Left ventricle myocardium inferior (tissue), 1 donor: ENCODE results near the gene DACH1. TPM values are rescaled to one million over a fixed set of nuclear protein-coding genes. Genes with fewer than 3 reads are reported as not detected.

Experiments
- DNase-seq: peaks from one replicate; pipeline ENCODE4 v3.0.0-alpha.2; 2020
- H3K27ac ChIP-seq: fragments of 200-600 bp; replicated peaks from 2 replicates; pipeline ENCODE4 v1.8.0; 2021
- H3K27me3 ChIP-seq: fragments of 200-600 bp; 2 replicates; pipeline ENCODE4 v1.8.0; 2021; ENCODE audit warnings: low read depth
- H3K36me3 ChIP-seq: fragments of 200-600 bp; 2 replicates; pipeline ENCODE4 v1.8.0; 2021
- H3K4me1 ChIP-seq: fragments of 200-600 bp; 2 replicates; pipeline ENCODE4 v1.8.0; 2021
- H3K4me3 ChIP-seq: fragments of 200-600 bp; 2 replicates; pipeline ENCODE4 v1.8.0; 2021; ENCODE audit warnings: mild to moderate bottlenecking, moderate library complexity
- H3K9me3 ChIP-seq: fragments of 200-600 bp; replicated peaks from 2 replicates; pipeline ENCODE4 v1.8.0; 2021
- CTCF ChIP-seq: fragments of 200-600 bp; IDR thresholded peaks from 2 replicates; pipeline ENCODE4 v1.8.0; 2021; ENCODE audit warnings: antibody characterized with exemption, mild to moderate bottlenecking, borderline replicate concordance
- intact Hi-C: fragments of 100-400 bp; cut with micrococcal nuclease; formaldehyde crosslinking; loops from one replicate; pipeline ENCODE4 v1.11.0; 2022
- total RNA-seq: library from RNA; stranded (reverse); fragmentation: NEBNext Ultra II Directional; extraction: Animal tissue kit (Norgen Biotek cat#: 25700); gene quantifications from one replicate; pipeline ENCODE4 v1.2.1, GENCODE V29; 2021
- donor health status: DM: no; HTN: yes; CAD: no; lungs with severe emphysema.

The DACH1 gene
- total RNA-seq, 1 donor from 2014 or later = 3.4 TPM

- Histone ChIP-seq H3K36me3 (no peaks in the 10 kb centered on the region), H3K4me1 (no peaks in the 10 kb centered on the region), H3K27me3 (no peaks in the 10 kb centered on the region), H3K9me3 (no peaks in the 10 kb centered on the region), H3K4me3 (no peak overlapping the region), H3K27ac (no peak overlapping the region)
- DNase-seq = no peak
- intact Hi-C loops = no loop called here
- no peak for TF ChIP-seq CTCF
Measured at GRCh38 chr13:71854401-71854800, 12.6 kb downstream of the DACH1 start.

- Histone ChIP-seq H3K4me3 (no peak overlapping the region), H3K27me3 (no peaks in the 10 kb centered on the region), H3K27ac (no peak overlapping the region), H3K4me1 (no peaks in the 10 kb centered on the region), H3K36me3 (no peaks in the 10 kb centered on the region), H3K9me3 (no peaks in the 10 kb centered on the region)
- TF ChIP-seq CTCF = no peak
- intact Hi-C loops = no loop called here
- no peak for DNase-seq
Measured at GRCh38 chr13:71853725-71854124, 13.3 kb downstream of the DACH1 start.

GRCh38 chr13:71852736-71853135 lies 14.3 kb downstream of the DACH1 start:
- no peaks in the 10 kb centered on the region for H3K36me3 ChIP-seq
- no peaks in the 10 kb centered on the region for H3K27me3 ChIP-seq
- no peaks in the 10 kb centered on the region for H3K9me3 ChIP-seq
- no peak for DNase-seq
- H3K27ac ChIP-seq = no peak overlapping the region
- no peak for TF ChIP-seq CTCF
- intact Hi-C loops = no loop called here
- H3K4me3 ChIP-seq = no peak overlapping the region
- no peaks in the 10 kb centered on the region for H3K4me1 ChIP-seq

- intact Hi-C loops = no loop called here
- no peak overlapping the region for H3K27ac ChIP-seq
- no peak for TF ChIP-seq CTCF
Measured at GRCh38 chr13:71851498-71852409, 15.2 kb downstream of the DACH1 start.

GRCh38 chr13:71842003-71842402 lies 25.0 kb downstream of the DACH1 start:
- H3K27ac ChIP-seq = no peak overlapping the region

More at GRCh38 chr13:71851498-71852409, 15.2 kb downstream of the DACH1 start:
- Histone ChIP-seq H3K4me3 (no peak overlapping the region), H3K27me3 (no peaks in the 10 kb centered on the region), H3K9me3 (no peaks in the 10 kb centered on the region), H3K4me1 (no peaks in the 10 kb centered on the region), H3K36me3 (no peaks in the 10 kb centered on the region)
- DNase-seq = no peak

More at GRCh38 chr13:71842003-71842402, 25.0 kb downstream of the DACH1 start:
- intact Hi-C loops = no loop called here
- DNase-seq = no peak
- Histone ChIP-seq H3K4me1 (no peaks in the 10 kb centered on the region), H3K36me3 (no peaks in the 10 kb centered on the region), H3K4me3 (no peak overlapping the region), H3K27me3 (no peaks in the 10 kb centered on the region), H3K9me3 (peaks cover 14% of the 10 kb centered on the region)
- no peak for TF ChIP-seq CTCF
